NCI-H82 treated with DMSO at 0.1 percent for 48 hours (cell line): ENCODE data around the gene LRRN2.
A peak's percentile ranks its signal among the peaks of the same experiment; 100 is the strongest.
"Not testable (repeated sequence)": the region's sequence is repeated elsewhere in the genome, so short reads cannot be mapped to it uniquely, and the experiment has no call there.

ENCODE experiments used
- DNase-seq: peaks from one replicate; lab custom pipeline; 2025; ENCODE audit not compliant: unreplicated experiment; lab: John Stamatoyannopoulos, UW

Gene LRRN2

DNA sequence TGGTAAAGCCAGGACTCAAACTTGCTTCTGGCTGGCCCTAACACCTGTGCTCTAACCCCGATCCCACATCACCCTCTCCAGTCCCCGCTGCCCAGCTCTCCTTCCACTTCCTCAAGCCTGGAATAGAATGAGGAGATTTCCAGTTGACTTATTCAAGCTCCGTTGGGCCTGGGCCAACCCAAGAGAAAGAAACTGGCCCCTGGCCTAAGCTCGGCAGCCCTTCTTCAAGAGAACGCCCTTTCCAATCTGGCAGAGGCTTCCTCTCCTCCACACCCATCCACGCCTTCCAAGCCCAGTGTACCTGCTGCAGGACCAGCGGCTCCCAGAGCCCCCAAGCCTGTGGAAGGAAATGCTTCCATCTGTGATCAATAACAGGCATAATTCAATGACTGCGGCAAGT is 51.9 kb downstream of the LRRN2 start:
- no peak for DNase-seq

- DNase-seq: no peak
Observed at GRCh38 chr1:204630132-204630905, 55.2 kb downstream of the LRRN2 start.

DNA sequence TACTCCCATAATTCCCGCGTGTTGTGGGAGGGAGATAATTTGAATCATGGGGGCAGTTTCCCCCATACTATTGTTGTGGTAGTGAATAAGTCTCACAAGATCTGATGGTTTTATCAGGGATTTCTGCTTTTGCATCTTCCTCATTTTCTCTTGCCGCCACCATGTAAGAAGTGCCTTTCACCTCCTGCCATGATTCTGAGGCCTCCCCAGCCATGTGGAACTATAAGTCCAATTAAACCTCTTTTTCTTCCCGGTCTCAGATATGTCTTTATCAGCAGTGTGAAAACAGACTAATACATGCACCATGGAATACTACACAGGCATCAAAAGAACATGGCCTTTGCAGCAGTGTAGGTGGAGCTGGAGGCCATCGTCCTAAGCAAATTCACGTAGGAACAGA is 56.1 kb downstream of the LRRN2 start:
- not testable (repeated sequence) for DNase-seq

DNA sequence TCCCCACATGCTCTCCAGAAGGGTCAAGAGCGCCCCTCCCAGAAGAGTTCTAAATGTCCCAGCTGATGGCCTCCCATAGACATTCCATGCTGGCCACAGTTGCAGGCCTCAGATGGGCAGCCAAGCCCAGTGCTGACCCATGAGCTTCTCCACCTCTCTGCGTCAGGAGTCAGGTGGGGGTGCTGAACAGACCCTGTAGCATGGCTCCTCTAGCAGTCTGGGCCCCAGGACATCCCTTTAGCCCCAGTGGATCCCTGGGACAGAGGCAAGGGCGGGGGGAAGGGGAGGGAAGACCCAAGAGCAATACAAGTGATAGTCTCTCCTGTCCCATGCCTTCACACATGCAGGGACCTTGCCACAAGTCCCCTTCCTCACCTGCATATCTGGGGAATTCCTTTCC is 56.7 kb downstream of the LRRN2 start:
- no peak for DNase-seq

GRCh38 chr1:204627436-204627835 is 58.1 kb downstream of the LRRN2 start:
- DNase-seq: no peak

GRCh38 chr1:204626381-204626780 is 59.2 kb downstream of the LRRN2 start:
- no peak for DNase-seq

DNA sequence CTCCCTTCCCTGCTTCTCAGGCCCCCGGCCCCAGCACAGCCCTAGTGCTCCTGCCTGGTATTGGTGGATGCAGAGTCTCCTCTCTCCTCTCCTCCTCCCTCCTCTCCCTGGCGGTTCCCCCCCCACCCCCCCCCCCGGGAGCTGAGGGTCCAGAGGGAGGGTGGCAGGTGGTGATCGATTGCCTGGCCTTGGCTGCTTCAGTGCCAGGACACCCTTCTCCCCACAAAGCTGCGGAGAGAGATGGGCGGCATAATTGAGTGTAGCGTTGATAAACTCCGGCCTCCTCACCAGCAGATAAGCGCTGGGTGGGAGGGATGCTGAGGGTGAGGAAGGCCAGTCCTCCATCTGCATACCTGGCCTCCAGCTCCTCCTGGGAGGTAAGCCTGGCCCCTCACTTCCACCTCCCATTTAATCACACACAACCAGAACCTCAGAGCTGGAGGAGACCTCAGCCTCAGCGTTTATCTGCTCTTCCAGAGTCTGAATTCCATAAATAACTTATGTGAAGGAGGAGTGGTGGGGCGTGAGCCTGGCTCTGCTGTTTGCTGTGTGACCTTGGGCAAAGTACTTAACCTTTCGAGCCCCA is 60.8 kb downstream of the LRRN2 start:
- DNase-seq: no peak

DNA sequence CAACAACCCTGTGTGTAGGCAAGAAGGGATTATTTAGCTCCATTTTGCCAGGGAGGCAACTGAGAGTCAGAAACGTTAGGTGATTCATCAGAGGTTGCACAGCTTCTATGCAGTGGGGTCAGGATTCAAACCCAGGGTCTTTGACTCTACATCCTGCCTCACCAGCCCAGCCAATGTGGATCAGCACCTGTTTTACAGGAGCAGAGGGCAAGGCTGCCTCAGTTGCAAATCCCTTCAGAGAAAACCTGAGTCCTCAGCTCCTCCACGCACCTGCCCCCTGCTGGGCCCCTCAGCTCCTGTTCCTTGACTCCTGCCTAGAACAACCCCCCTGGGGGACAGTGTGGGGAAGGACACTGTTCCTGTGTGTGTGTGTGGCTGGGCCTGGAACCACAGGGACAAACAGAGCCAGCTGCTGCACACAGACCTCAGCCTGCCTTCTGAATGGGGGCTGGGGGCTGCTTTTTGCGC is 61.6 kb downstream of the LRRN2 start:
- peak; percentile 78 for DNase-seq

DNA sequence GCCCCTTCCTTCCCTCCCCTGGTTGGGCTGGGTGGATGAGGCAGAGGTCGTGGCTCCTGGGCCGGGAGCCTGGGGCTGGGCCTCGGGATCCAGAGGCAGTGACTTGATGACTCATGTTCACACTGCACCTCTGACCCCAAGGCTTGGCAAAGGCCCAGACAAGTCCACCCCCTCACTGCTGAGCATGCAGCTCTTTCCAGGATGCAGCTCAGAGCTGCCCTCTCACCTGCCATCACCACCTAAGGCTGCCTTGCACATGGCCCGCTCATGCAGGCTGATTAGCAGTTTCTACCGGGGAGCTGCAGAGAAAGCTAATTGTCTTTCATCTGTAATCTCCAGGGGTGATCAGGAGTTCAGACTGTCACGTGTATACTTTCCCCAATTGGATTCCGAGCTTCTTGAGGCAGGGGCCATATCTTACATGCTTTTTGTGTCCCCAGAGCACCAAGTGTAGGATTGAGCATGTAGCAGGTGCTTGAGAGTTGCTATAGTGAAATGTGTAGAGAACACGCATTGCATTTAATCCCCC is 62.1 kb downstream of the LRRN2 start:
- peak; percentile 98 for DNase-seq

GRCh38 chr1:204621996-204622395 is 63.5 kb downstream of the LRRN2 start:
- no peak for DNase-seq

GRCh38 chr1:204621396-204621795 is 64.1 kb downstream of the LRRN2 start:
- no peak for DNase-seq

DNA sequence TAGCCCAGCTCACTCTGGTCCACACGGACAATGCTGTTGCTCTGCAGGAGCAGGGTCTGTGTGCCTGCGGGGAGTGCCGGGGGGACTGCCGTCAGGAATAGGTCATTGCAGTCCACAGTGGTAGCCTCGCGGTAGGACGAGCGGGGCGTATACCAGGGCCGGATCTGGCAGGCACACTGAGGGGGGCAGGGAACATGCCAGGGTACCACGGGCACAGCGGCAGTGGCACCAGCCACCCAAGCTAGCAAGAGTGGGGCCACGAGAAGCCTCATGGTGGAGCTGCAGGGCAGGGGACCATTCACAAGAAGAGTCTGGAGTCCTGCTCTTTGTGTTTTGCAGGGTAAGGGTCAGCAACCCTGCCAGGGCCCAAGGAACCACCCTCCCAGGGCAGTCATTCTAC is 65.8 kb downstream of the LRRN2 start:
- DNase-seq: no peak

GRCh38 chr1:204618148-204618760 is 67.3 kb downstream of the LRRN2 start:
- DNase-seq: no peak

- DNase-seq: no peak
Observed at GRCh38 chr1:204617256-204618147, 68.0 kb downstream of the LRRN2 start.

- DNase-seq: no peak
Observed at GRCh38 chr1:204616641-204617040, 68.9 kb downstream of the LRRN2 start.

DNA sequence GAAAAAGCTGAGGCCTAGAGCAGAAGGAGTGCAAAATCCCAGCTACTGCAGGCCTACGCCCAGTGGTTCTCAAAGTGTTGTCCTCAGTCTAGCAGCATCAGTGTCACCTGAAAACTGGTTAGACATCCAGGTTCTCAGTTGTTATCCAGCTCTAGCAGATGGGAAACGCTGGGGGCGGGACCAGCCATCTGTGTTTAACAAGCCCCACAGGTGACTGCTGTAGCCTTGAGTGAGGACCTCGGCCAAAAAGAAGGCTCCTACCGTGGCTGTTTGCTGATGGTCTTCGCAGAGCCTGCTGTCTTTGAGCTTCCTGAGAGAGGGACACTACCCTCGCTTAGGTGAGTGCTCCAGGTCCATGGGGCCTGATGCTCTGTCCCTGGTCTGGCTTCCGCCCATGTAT is 69.7 kb downstream of the LRRN2 start:
- DNase-seq: no peak

GRCh38 chr1:204613636-204614035 is 71.9 kb downstream of the LRRN2 start:
- DNase-seq: no peak

DNA sequence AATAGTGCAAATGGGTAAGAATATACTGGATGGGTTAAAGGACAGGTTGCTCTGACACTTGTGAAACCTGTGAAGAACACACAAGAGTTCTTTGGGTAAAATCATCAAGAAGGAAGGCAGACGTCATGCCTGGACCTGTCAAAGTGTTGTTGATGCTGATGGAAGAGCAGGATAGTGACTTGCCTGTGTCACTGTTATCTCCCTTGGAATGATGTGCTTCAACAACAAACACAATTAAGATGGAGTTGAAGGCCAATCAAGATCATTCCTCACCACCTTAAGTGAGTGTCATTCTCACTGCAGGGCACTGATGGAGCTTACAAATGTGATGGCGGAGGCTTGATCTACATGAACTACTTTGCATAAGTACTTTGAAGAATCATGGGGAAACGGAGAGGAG is 73.2 kb downstream of the LRRN2 start:
- DNase-seq: no peak

GRCh38 chr1:204611036-204611435 is 74.5 kb downstream of the LRRN2 start:
- no peak for DNase-seq

GRCh38 chr1:204607910-204608309 is 77.6 kb downstream of the LRRN2 start:
- DNase-seq: no peak

GRCh38 chr1:204605791-204606190 is 79.7 kb downstream of the LRRN2 start:
- DNase-seq: no peak
